ENCODE measurements around the gene B3GALT4.

- no peak for TF ChIP-seq CTCF (conservative IDR thresholded peaks at IDR 0.05; ENCODE audit: low read depth, low read length)
- no peak for TF ChIP-seq EZH2 (IDR thresholded peaks at IDR 0.05; ENCODE audit: borderline replicate concordance, low read depth, low read length, poor library complexity, severe bottlenecking)
Observed at GRCh38 chr6:33314943-33315792, 38.2 kb downstream of the B3GALT4 start.
